Non-pigmented ciliary epithelial cell (primary cell): Measurements from ENCODE around the gene B4GAT1.
"Not testable (repeated sequence)": the region's sequence is repeated elsewhere in the genome, so short reads cannot be mapped to it uniquely, and the experiment has no call there.

Experiments
- DNase-seq: peaks from one replicate; pipeline ENCODE4 v3.0.0-alpha.2; 2010; ENCODE audit warnings: low read depth

B4GAT1 gene

GRCh38 chr11:66322732-66323427 lies 24.5 kb downstream of the B4GAT1 start:
- DNase-seq: no peak

- DNase-seq: no peak
Observed at GRCh38 chr11:66321606-66322005, 25.8 kb downstream of the B4GAT1 start.

GRCh38 chr11:66320748-66321147 lies 26.7 kb downstream of the B4GAT1 start:
- not testable (repeated sequence) for DNase-seq

- not testable (repeated sequence) for DNase-seq
Observed at GRCh38 chr11:66320289-66320688, 27.1 kb downstream of the B4GAT1 start.

- DNase-seq: no peak
Observed at GRCh38 chr11:66318600-66318970, 28.8 kb downstream of the B4GAT1 start.

- DNase-seq: no peak
Observed at GRCh38 chr11:66317723-66318599, 29.5 kb downstream of the B4GAT1 start.

GRCh38 chr11:66317322-66317722 lies 30.1 kb downstream of the B4GAT1 start:
- DNase-seq: no peak

GRCh38 chr11:66316849-66317251 lies 30.6 kb downstream of the B4GAT1 start, which contains the start of gene CD248:
Gene CD248 (minus strand): TSS chr11:66317044. CDS start chr11:66317027, 17 bp downstream.
- DNase-seq: no peak

GRCh38 chr11:66315921-66316811 lies 31.3 kb downstream of the B4GAT1 start:
- no peak for DNase-seq

- DNase-seq: no peak
Observed at GRCh38 chr11:66315498-66315885, 31.9 kb downstream of the B4GAT1 start.

- DNase-seq: no peak
Observed at GRCh38 chr11:66314561-66315497, 32.6 kb downstream of the B4GAT1 start.

- DNase-seq: no peak
Observed at GRCh38 chr11:66314186-66314501, 33.3 kb downstream of the B4GAT1 start.

GRCh38 chr11:66313321-66314185 lies 33.9 kb downstream of the B4GAT1 start:
- DNase-seq: no peak

GRCh38 chr11:66312549-66313320 lies 34.7 kb downstream of the B4GAT1 start:
- DNase-seq: peak; percentile 93

GRCh38 chr11:66311965-66312548 lies 35.4 kb downstream of the B4GAT1 start:
- DNase-seq: peak; percentile 65

- no peak for DNase-seq
Observed at GRCh38 chr11:66311470-66311964, 35.9 kb downstream of the B4GAT1 start.

GRCh38 chr11:66310803-66311440 lies 36.5 kb downstream of the B4GAT1 start:
- DNase-seq: not testable (repeated sequence)

GRCh38 chr11:66310324-66310723 lies 37.1 kb downstream of the B4GAT1 start:
- DNase-seq: no peak
